Neural cell (in vitro differentiated cells): ENCODE data around the gene LDLRAD4. TPM values are rescaled to one million over a fixed set of nuclear protein-coding genes. Genes with fewer than 3 reads are reported as not detected.

ENCODE experiments used
- H2AFZ ChIP-seq: fragments of 200-600, 300-800 bp; sonication (generic), shearing (Covaris generic); 2 replicates; pipeline ENCODE4 v1.6.0; 2014; ENCODE audit warnings: low read depth, mild to moderate bottlenecking, antibody characterized with exemption, low read length, moderate library complexity
- H3F3A ChIP-seq: fragments of 200-600 bp; shearing (Covaris generic); 2 replicates; pipeline ENCODE4 v1.6.1; 2016; ENCODE audit warnings: mild to moderate bottlenecking, moderate library complexity, mixed read lengths, antibody characterized with exemption, low read length; ENCODE audit not compliant: insufficient read depth, poor library complexity, severe bottlenecking
- H3K27ac ChIP-seq: fragments of 200-600, 300-800 bp; sonication (generic), shearing (Covaris generic); 2 replicates; pipeline ENCODE4 v1.5.1; 2014; ENCODE audit warnings: mild to moderate bottlenecking, low read length, moderate library complexity
- H3K27me3 ChIP-seq: fragments of 300-800, 200-600 bp; sonication (generic), shearing (Covaris generic); 2 replicates; pipeline ENCODE4 v1.6.0; 2014; ENCODE audit warnings: mild to moderate bottlenecking, low read depth, low read length, moderate library complexity; ENCODE audit not compliant: insufficient read depth
- H3K36me3 ChIP-seq: fragments of 300-800, 200-600 bp; sonication (generic), shearing (Covaris generic); 2 replicates; pipeline ENCODE4 v1.5.1; 2014; ENCODE audit warnings: mild to moderate bottlenecking, antibody characterized with exemption, low read length, moderate library complexity; ENCODE audit not compliant: insufficient read depth
- H3K4me2 ChIP-seq: fragments of 300-800, 200-600 bp; sonication (generic), shearing (Covaris generic); 2 replicates; pipeline ENCODE4 v1.6.0; 2014; ENCODE audit warnings: mild to moderate bottlenecking, low read length
- H3K4me3 ChIP-seq: fragments of 300-800, 200-600 bp; sonication (generic), shearing (Covaris generic); 2 replicates; pipeline ENCODE4 v1.5.1; 2014; ENCODE audit warnings: mild to moderate bottlenecking, low read length, moderate library complexity
- H3K79me2 ChIP-seq: fragments of 200-600 bp; shearing (Covaris generic); replicated peaks from 2 replicates; pipeline ENCODE4 v1.6.0; 2014; ENCODE audit warnings: mild to moderate bottlenecking, low read length, moderate library complexity; ENCODE audit not compliant: insufficient read depth
- H3K9ac ChIP-seq: fragments of 300-800, 200-600 bp; sonication (generic), shearing (Covaris generic); 2 replicates; pipeline ENCODE4 v1.6.1; 2016; ENCODE audit warnings: mild to moderate bottlenecking, low read length, mixed read lengths
- H3K9me2 ChIP-seq: fragments of 200-600 bp; shearing (Covaris generic); 2 replicates; pipeline ENCODE4 v1.6.1; 2016; ENCODE audit warnings: mild to moderate bottlenecking, low read length, mixed read lengths; ENCODE audit not compliant: insufficient read depth
- H3K9me3 ChIP-seq: fragments of 200-600, 300-800 bp; sonication (generic), shearing (Covaris generic); 2 replicates; pipeline ENCODE4 v1.6.1; 2016; ENCODE audit warnings: mild to moderate bottlenecking, mixed run types, low read length, moderate library complexity, mixed read lengths
- H4K20me1 ChIP-seq: fragments of 200-600 bp; shearing (Covaris generic); 2 replicates; pipeline ENCODE4 v1.6.1; 2016; ENCODE audit warnings: mild to moderate bottlenecking, mixed run types; ENCODE audit not compliant: insufficient read depth
- CTCF ChIP-seq: fragments of 450-650 bp; IDR thresholded peaks from 2 replicates; pipeline ENCODE4 v1.5.1; 2014; ENCODE audit warnings: antibody characterized with exemption, mild to moderate bottlenecking, moderate library complexity; ENCODE audit not compliant: poor library complexity, severe bottlenecking
- EP300 ChIP-seq: fragments of 450-650 bp; conservative IDR thresholded peaks from 2 replicates; pipeline ENCODE4 v1.6.1; 2014; ENCODE audit warnings: antibody characterized with exemption, mild to moderate bottlenecking, moderate library complexity; ENCODE audit not compliant: poor library complexity, severe bottlenecking
- EZH2 ChIP-seq: fragments of 200-600, 300-800 bp; shearing (Covaris generic), sonication (generic); IDR thresholded peaks from 2 replicates; pipeline ENCODE4 v1.6.1; 2014; ENCODE audit warnings: antibody characterized with exemption, low read length, borderline replicate concordance, mild to moderate bottlenecking; ENCODE audit not compliant: insufficient read depth, poor library complexity, severe bottlenecking
- MXI1 ChIP-seq: fragments of 450-650 bp; conservative IDR thresholded peaks from 2 replicates; pipeline ENCODE4 v1.6.1; 2014; ENCODE audit warnings: antibody characterized with exemption, mild to moderate bottlenecking; ENCODE audit not compliant: poor library complexity, severe bottlenecking
- POLR2AphosphoS5 ChIP-seq: IDR thresholded peaks from 2 replicates; pipeline ENCODE4 v1.6.1; 2012
- RAD21 ChIP-seq: fragments of 450-650 bp; conservative IDR thresholded peaks from 2 replicates; pipeline ENCODE4 v1.6.1; 2014; ENCODE audit warnings: antibody characterized with exemption, mild to moderate bottlenecking, moderate library complexity
- SMC3 ChIP-seq: fragments of 450-650 bp; conservative IDR thresholded peaks from 2 replicates; pipeline ENCODE4 v1.6.1; 2014; ENCODE audit warnings: antibody characterized with exemption, mild to moderate bottlenecking, moderate library complexity; ENCODE audit not compliant: poor library complexity
- TAF1 ChIP-seq: IDR thresholded peaks from 2 replicates; pipeline ENCODE4 v1.6.1; 2012; ENCODE audit warnings: low read depth
- polyA plus RNA-seq: library from polyadenylated mRNA; depleted of rRNA; stranded (reverse); fragments of >200 nt; gene quantifications from 2 replicates; pipeline ENCODE4 v1.2.3, GENCODE V29; 2014
- TF ChIP-seq, protein P1 (sequence below): IDR thresholded peaks from 2 replicates; pipeline ENCODE4 v1.6.1; 2012; ENCODE audit warnings: borderline replicate concordance

The LDLRAD4 gene
- polyA plus RNA-seq, 1 donor from 2014 or later = 3.7 TPM

GRCh38 chr18:13495961-13496360 lies 277.4 kb downstream of the LDLRAD4 start:
- no peaks in the 10 kb centered on the region for H3K36me3 ChIP-seq
- H3K27me3 ChIP-seq = no peaks in the 10 kb centered on the region
- no peak overlapping the region for H2AFZ ChIP-seq
- H3K9me3 ChIP-seq = peaks cover 6% of the 10 kb centered on the region
- H3K79me2 ChIP-seq = no peaks in the 10 kb centered on the region
- H3K4me3 ChIP-seq = no peak overlapping the region
- no peaks in the 10 kb centered on the region for H4K20me1 ChIP-seq
- H3K27ac ChIP-seq = no peak overlapping the region
- H3K4me2 ChIP-seq = no peak overlapping the region
- no peaks in the 10 kb centered on the region for H3F3A ChIP-seq
- TF ChIP-seq TAF1 (no peak), SMC3 (no peak), CTCF (no peak), EZH2 (no peak), RAD21 (no peak), MXI1 (no peak), POLR2AphosphoS5 (no peak), EP300 (no peak)
- TF ChIP-seq, protein P1, sequence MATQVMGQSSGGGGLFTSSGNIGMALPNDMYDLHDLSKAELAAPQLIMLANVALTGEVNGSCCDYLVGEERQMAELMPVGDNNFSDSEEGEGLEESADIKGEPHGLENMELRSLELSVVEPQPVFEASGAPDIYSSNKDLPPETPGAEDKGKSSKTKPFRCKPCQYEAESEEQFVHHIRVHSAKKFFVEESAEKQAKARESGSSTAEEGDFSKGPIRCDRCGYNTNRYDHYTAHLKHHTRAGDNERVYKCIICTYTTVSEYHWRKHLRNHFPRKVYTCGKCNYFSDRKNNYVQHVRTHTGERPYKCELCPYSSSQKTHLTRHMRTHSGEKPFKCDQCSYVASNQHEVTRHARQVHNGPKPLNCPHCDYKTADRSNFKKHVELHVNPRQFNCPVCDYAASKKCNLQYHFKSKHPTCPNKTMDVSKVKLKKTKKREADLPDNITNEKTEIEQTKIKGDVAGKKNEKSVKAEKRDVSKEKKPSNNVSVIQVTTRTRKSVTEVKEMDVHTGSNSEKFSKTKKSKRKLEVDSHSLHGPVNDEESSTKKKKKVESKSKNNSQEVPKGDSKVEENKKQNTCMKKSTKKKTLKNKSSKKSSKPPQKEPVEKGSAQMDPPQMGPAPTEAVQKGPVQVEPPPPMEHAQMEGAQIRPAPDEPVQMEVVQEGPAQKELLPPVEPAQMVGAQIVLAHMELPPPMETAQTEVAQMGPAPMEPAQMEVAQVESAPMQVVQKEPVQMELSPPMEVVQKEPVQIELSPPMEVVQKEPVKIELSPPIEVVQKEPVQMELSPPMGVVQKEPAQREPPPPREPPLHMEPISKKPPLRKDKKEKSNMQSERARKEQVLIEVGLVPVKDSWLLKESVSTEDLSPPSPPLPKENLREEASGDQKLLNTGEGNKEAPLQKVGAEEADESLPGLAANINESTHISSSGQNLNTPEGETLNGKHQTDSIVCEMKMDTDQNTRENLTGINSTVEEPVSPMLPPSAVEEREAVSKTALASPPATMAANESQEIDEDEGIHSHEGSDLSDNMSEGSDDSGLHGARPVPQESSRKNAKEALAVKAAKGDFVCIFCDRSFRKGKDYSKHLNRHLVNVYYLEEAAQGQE = no peak
- no peak overlapping the region for H3K9ac ChIP-seq
- no peaks in the 10 kb centered on the region for H3K9me2 ChIP-seq

GRCh38 chr18:13496691-13497281 lies 278.2 kb downstream of the LDLRAD4 start:
- Histone ChIP-seq H3K9me3 (peaks cover 6% of the 10 kb centered on the region), H4K20me1 (no peaks in the 10 kb centered on the region), H3K9me2 (no peaks in the 10 kb centered on the region), H3F3A (no peaks in the 10 kb centered on the region), H3K9ac (no peak overlapping the region), H3K4me3 (no peak overlapping the region), H3K4me2 (no peak overlapping the region), H3K27me3 (no peaks in the 10 kb centered on the region), H3K79me2 (no peaks in the 10 kb centered on the region), H3K27ac (no peak overlapping the region), H2AFZ (no peak overlapping the region), H3K36me3 (no peaks in the 10 kb centered on the region)
- no peak for TF ChIP-seq RAD21
- no peak for TF ChIP-seq EZH2

- no peak for TF ChIP-seq CTCF
- TF ChIP-seq POLR2AphosphoS5 = no peak
- no peak for TF ChIP-seq MXI1
- TF ChIP-seq EZH2 = no peak
- TF ChIP-seq SMC3 = no peak
- no peak for TF ChIP-seq RAD21
- TF ChIP-seq, protein P1 = no peak
- TF ChIP-seq TAF1 = no peak
- TF ChIP-seq EP300 = no peak
- H3K79me2 ChIP-seq = no peaks in the 10 kb centered on the region
- no peak overlapping the region for H2AFZ ChIP-seq
- no peak overlapping the region for H3K4me2 ChIP-seq
- no peaks in the 10 kb centered on the region for H3K9me2 ChIP-seq
- peaks cover 6% of the 10 kb centered on the region for H3K9me3 ChIP-seq
- no peak overlapping the region for H3K9ac ChIP-seq
- H3F3A ChIP-seq = no peaks in the 10 kb centered on the region
- no peak overlapping the region for H3K27ac ChIP-seq
- H4K20me1 ChIP-seq = no peaks in the 10 kb centered on the region
- no peaks in the 10 kb centered on the region for H3K36me3 ChIP-seq
- no peaks in the 10 kb centered on the region for H3K27me3 ChIP-seq
- H3K4me3 ChIP-seq = no peak overlapping the region
Observed at GRCh38 chr18:13499803-13500202, 281.2 kb downstream of the LDLRAD4 start.
